GM12892 (cell line): Measurements from ENCODE around the gene KRTAP12-1.

Experiments
- POLR2A ChIP-seq: IDR thresholded peaks from 2 replicates; pipeline ENCODE4 v1.6.1; 2011; ENCODE audit warnings: low read depth, low read length, control low read depth
- POLR2AphosphoS5 ChIP-seq: IDR thresholded peaks from 2 replicates; pipeline ENCODE4 v1.6.1; 2011; ENCODE audit warnings: low read depth, low read length, control low read depth

- TF ChIP-seq POLR2A (no peak), POLR2AphosphoS5 (no peak)
Measured at GRCh38 chr21:44701023-44701400, 19.0 kb upstream of the KRTAP12-1 start.
